Neural cell (in vitro differentiated cells): ENCODE data around the gene IL12RB2. TPM values are rescaled to one million over a fixed set of nuclear protein-coding genes. Genes with fewer than 3 reads are reported as not detected.

Source experiments
- H2AFZ ChIP-seq: fragments of 200-600, 300-800 bp; sonication (generic), shearing (Covaris generic); 2 replicates; pipeline ENCODE4 v1.6.0; 2014; ENCODE audit warnings: low read depth, mild to moderate bottlenecking, antibody characterized with exemption, low read length, moderate library complexity
- H3F3A ChIP-seq: fragments of 200-600 bp; shearing (Covaris generic); 2 replicates; pipeline ENCODE4 v1.6.1; 2016; ENCODE audit warnings: mild to moderate bottlenecking, moderate library complexity, mixed read lengths, antibody characterized with exemption, low read length; ENCODE audit not compliant: insufficient read depth, poor library complexity, severe bottlenecking
- H3K27ac ChIP-seq: fragments of 200-600, 300-800 bp; sonication (generic), shearing (Covaris generic); 2 replicates; pipeline ENCODE4 v1.5.1; 2014; ENCODE audit warnings: mild to moderate bottlenecking, low read length, moderate library complexity
- H3K27me3 ChIP-seq: fragments of 300-800, 200-600 bp; sonication (generic), shearing (Covaris generic); 2 replicates; pipeline ENCODE4 v1.6.0; 2014; ENCODE audit warnings: mild to moderate bottlenecking, low read depth, low read length, moderate library complexity; ENCODE audit not compliant: insufficient read depth
- H3K36me3 ChIP-seq: fragments of 300-800, 200-600 bp; sonication (generic), shearing (Covaris generic); 2 replicates; pipeline ENCODE4 v1.5.1; 2014; ENCODE audit warnings: mild to moderate bottlenecking, antibody characterized with exemption, low read length, moderate library complexity; ENCODE audit not compliant: insufficient read depth
- H3K4me2 ChIP-seq: fragments of 300-800, 200-600 bp; sonication (generic), shearing (Covaris generic); 2 replicates; pipeline ENCODE4 v1.6.0; 2014; ENCODE audit warnings: mild to moderate bottlenecking, low read length
- H3K4me3 ChIP-seq: fragments of 300-800, 200-600 bp; sonication (generic), shearing (Covaris generic); 2 replicates; pipeline ENCODE4 v1.5.1; 2014; ENCODE audit warnings: mild to moderate bottlenecking, low read length, moderate library complexity
- H3K79me2 ChIP-seq: fragments of 200-600 bp; shearing (Covaris generic); replicated peaks from 2 replicates; pipeline ENCODE4 v1.6.0; 2014; ENCODE audit warnings: mild to moderate bottlenecking, low read length, moderate library complexity; ENCODE audit not compliant: insufficient read depth
- H3K9ac ChIP-seq: fragments of 300-800, 200-600 bp; sonication (generic), shearing (Covaris generic); 2 replicates; pipeline ENCODE4 v1.6.1; 2016; ENCODE audit warnings: mild to moderate bottlenecking, low read length, mixed read lengths
- H3K9me2 ChIP-seq: fragments of 200-600 bp; shearing (Covaris generic); 2 replicates; pipeline ENCODE4 v1.6.1; 2016; ENCODE audit warnings: mild to moderate bottlenecking, low read length, mixed read lengths; ENCODE audit not compliant: insufficient read depth
- H3K9me3 ChIP-seq: fragments of 200-600, 300-800 bp; sonication (generic), shearing (Covaris generic); 2 replicates; pipeline ENCODE4 v1.6.1; 2016; ENCODE audit warnings: mild to moderate bottlenecking, mixed run types, low read length, moderate library complexity, mixed read lengths
- H4K20me1 ChIP-seq: fragments of 200-600 bp; shearing (Covaris generic); 2 replicates; pipeline ENCODE4 v1.6.1; 2016; ENCODE audit warnings: mild to moderate bottlenecking, mixed run types; ENCODE audit not compliant: insufficient read depth
- CTCF ChIP-seq: fragments of 450-650 bp; IDR thresholded peaks from 2 replicates; pipeline ENCODE4 v1.5.1; 2014; ENCODE audit warnings: antibody characterized with exemption, mild to moderate bottlenecking, moderate library complexity; ENCODE audit not compliant: poor library complexity, severe bottlenecking
- EP300 ChIP-seq: fragments of 450-650 bp; conservative IDR thresholded peaks from 2 replicates; pipeline ENCODE4 v1.6.1; 2014; ENCODE audit warnings: antibody characterized with exemption, mild to moderate bottlenecking, moderate library complexity; ENCODE audit not compliant: poor library complexity, severe bottlenecking
- EZH2 ChIP-seq: fragments of 200-600, 300-800 bp; shearing (Covaris generic), sonication (generic); IDR thresholded peaks from 2 replicates; pipeline ENCODE4 v1.6.1; 2014; ENCODE audit warnings: antibody characterized with exemption, low read length, borderline replicate concordance, mild to moderate bottlenecking; ENCODE audit not compliant: insufficient read depth, poor library complexity, severe bottlenecking
- MXI1 ChIP-seq: fragments of 450-650 bp; conservative IDR thresholded peaks from 2 replicates; pipeline ENCODE4 v1.6.1; 2014; ENCODE audit warnings: antibody characterized with exemption, mild to moderate bottlenecking; ENCODE audit not compliant: poor library complexity, severe bottlenecking
- POLR2AphosphoS5 ChIP-seq: IDR thresholded peaks from 2 replicates; pipeline ENCODE4 v1.6.1; 2012
- RAD21 ChIP-seq: fragments of 450-650 bp; conservative IDR thresholded peaks from 2 replicates; pipeline ENCODE4 v1.6.1; 2014; ENCODE audit warnings: antibody characterized with exemption, mild to moderate bottlenecking, moderate library complexity
- SMC3 ChIP-seq: fragments of 450-650 bp; conservative IDR thresholded peaks from 2 replicates; pipeline ENCODE4 v1.6.1; 2014; ENCODE audit warnings: antibody characterized with exemption, mild to moderate bottlenecking, moderate library complexity; ENCODE audit not compliant: poor library complexity
- TAF1 ChIP-seq: IDR thresholded peaks from 2 replicates; pipeline ENCODE4 v1.6.1; 2012; ENCODE audit warnings: low read depth
- polyA plus RNA-seq: library from polyadenylated mRNA; depleted of rRNA; stranded (reverse); fragments of >200 nt; gene quantifications from 2 replicates; pipeline ENCODE4 v1.2.3, GENCODE V29; 2014
- TF ChIP-seq, protein P1 (sequence below): IDR thresholded peaks from 2 replicates; pipeline ENCODE4 v1.6.1; 2012; ENCODE audit warnings: borderline replicate concordance

Gene IL12RB2
- polyA plus RNA-seq, 1 donor from 2014 or later, result not detected

DNA sequence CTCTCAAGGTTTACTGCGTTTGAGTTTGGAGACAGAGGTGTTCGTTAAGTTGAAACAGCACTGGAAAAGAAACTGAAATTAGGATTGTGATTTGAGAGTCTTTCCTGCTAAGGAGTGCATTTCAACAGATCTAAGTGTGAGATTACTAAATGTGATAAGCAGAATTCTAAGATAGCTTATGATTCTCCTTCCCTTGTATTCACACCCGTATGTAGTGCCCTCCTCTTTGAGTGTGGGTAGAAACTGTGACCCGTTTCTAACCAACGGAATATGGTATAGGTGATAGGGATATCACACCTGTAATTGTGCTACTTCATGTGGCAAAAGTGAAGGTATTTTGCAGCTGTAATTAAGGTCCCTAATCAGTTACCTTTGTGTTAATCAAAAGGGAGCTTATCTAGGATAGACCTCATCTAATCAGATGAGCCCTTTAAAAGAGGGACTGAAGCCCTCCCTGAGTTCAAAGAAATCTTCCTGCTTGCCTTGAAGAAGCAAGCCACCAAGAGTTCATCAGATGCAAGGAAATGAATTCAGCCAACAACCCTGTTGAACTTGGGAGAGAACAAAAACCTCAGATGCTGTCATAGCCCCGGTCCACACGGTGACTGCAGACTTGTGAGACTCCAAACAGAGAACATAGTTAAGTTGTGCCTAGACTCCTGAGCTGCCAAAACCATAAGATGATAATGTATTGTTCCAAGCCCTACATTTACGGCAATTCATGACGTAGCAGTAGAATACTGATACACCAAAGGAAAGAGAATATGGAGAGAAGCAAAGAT is 12.6 kb upstream of the IL12RB2 start:
- Histone ChIP-seq H3K27ac (no peak overlapping the region), H3K79me2 (no peaks in the 10 kb centered on the region), H3K9me2 (no peaks in the 10 kb centered on the region), H4K20me1 (no peaks in the 10 kb centered on the region), H3K4me2 (no peak overlapping the region), H3K36me3 (no peaks in the 10 kb centered on the region), H3K9me3 (no peaks in the 10 kb centered on the region), H3K9ac (no peak overlapping the region), H3F3A (no peaks in the 10 kb centered on the region), H3K4me3 (no peak overlapping the region), H2AFZ (no peak overlapping the region), H3K27me3 (no peaks in the 10 kb centered on the region)
- TF ChIP-seq POLR2AphosphoS5 (no peak), EZH2 (no peak), CTCF (no peak), SMC3 (no peak), MXI1 (no peak), RAD21 (no peak), TAF1 (no peak), EP300 (no peak)
- TF ChIP-seq, protein P1, sequence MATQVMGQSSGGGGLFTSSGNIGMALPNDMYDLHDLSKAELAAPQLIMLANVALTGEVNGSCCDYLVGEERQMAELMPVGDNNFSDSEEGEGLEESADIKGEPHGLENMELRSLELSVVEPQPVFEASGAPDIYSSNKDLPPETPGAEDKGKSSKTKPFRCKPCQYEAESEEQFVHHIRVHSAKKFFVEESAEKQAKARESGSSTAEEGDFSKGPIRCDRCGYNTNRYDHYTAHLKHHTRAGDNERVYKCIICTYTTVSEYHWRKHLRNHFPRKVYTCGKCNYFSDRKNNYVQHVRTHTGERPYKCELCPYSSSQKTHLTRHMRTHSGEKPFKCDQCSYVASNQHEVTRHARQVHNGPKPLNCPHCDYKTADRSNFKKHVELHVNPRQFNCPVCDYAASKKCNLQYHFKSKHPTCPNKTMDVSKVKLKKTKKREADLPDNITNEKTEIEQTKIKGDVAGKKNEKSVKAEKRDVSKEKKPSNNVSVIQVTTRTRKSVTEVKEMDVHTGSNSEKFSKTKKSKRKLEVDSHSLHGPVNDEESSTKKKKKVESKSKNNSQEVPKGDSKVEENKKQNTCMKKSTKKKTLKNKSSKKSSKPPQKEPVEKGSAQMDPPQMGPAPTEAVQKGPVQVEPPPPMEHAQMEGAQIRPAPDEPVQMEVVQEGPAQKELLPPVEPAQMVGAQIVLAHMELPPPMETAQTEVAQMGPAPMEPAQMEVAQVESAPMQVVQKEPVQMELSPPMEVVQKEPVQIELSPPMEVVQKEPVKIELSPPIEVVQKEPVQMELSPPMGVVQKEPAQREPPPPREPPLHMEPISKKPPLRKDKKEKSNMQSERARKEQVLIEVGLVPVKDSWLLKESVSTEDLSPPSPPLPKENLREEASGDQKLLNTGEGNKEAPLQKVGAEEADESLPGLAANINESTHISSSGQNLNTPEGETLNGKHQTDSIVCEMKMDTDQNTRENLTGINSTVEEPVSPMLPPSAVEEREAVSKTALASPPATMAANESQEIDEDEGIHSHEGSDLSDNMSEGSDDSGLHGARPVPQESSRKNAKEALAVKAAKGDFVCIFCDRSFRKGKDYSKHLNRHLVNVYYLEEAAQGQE, result no peak

GRCh38 chr1:67298762-67299161 is 8.9 kb upstream of the IL12RB2 start:
- no peak overlapping the region for H2AFZ ChIP-seq
- H3K4me2 ChIP-seq, result no peak overlapping the region
- no peak overlapping the region for H3K9ac ChIP-seq
- H3K9me2 ChIP-seq, result no peaks in the 10 kb centered on the region
- no peak overlapping the region for H3K27ac ChIP-seq
- no peaks in the 10 kb centered on the region for H3K9me3 ChIP-seq
- H3K27me3 ChIP-seq, result no peaks in the 10 kb centered on the region
- H3F3A ChIP-seq, result no peaks in the 10 kb centered on the region
- H3K4me3 ChIP-seq, result no peak overlapping the region
- no peaks in the 10 kb centered on the region for H3K36me3 ChIP-seq
- TF ChIP-seq RAD21, result no peak
- no peak for TF ChIP-seq SMC3
- no peak for TF ChIP-seq CTCF
- no peak for TF ChIP-seq TAF1
- TF ChIP-seq POLR2AphosphoS5, result no peak
- TF ChIP-seq EZH2, result no peak
- TF ChIP-seq EP300, result no peak
- no peak for TF ChIP-seq MXI1
- TF ChIP-seq, protein P1, result no peak
- no peaks in the 10 kb centered on the region for H4K20me1 ChIP-seq
- no peaks in the 10 kb centered on the region for H3K79me2 ChIP-seq
